Stomach smooth muscle (tissue), 2 donors: ENCODE measurements around the gene PTGR3.

Experiments
- H3K27ac ChIP-seq: one replicate; pipeline ENCODE4 v1.7.0; 2013; ENCODE audit warnings: mild to moderate bottlenecking, low read length, inconsistent platforms
- H3K27me3 ChIP-seq, 2 donors: one replicate each; pipeline ENCODE4 v1.7.0; 2013; ENCODE audit warnings: low read length in 2 of 2; ENCODE audit not compliant: insufficient read depth in 2 of 2, control insufficient read depth in 1 of 2
- H3K36me3 ChIP-seq, 2 donors: one replicate each; pipeline ENCODE4 v1.7.0; 2013; ENCODE audit warnings: low read length in 2 of 2; ENCODE audit not compliant: control insufficient read depth in 2 of 2, insufficient read depth in 2 of 2
- H3K4me1 ChIP-seq: one replicate; pipeline ENCODE4 v1.7.0; 2013; ENCODE audit warnings: low read length; ENCODE audit not compliant: control insufficient read depth, insufficient read depth
- H3K4me3 ChIP-seq, 2 donors: one replicate each; pipeline ENCODE4 v1.7.0; 2013; ENCODE audit warnings: low read length in 2 of 2
- H3K9ac ChIP-seq, 2 donors: one replicate each; pipeline ENCODE4 v1.7.0; 2013; ENCODE audit warnings: low read length in 2 of 2, mild to moderate bottlenecking in 1 of 2
- H3K9me3 ChIP-seq, 2 donors: one replicate each; pipeline ENCODE4 v1.7.0; 2013; ENCODE audit warnings: low read length in 2 of 2; ENCODE audit not compliant: control insufficient read depth in 2 of 2
- donor health status: healthy.
- donor health status: Pancreatic carcinoma.

Gene PTGR3

DNA sequence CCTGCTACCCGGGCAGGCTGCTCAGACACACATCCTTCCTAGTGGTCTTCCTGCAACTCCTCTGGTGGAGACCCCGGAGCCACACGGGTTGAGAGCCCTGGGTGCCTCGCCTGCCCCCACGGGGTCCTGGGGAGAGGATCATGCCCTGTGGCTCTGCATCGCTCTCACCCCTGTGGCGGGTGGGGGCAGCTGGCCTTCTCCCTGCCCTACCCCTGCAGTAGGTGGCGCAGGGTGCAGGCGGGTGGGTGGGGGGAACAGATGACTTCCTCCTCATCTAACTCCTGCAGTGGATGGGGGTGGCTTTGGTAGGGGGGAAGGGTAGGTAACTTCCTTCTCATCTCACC lies 40.2 kb upstream of the PTGR3 start:
- H3K27me3 ChIP-seq = no peaks in the 10 kb centered on the region
- H3K4me3 ChIP-seq = peak overlapping the region in 1 of 2 donors; percentile 71
- H3K36me3 ChIP-seq = no peaks in the 10 kb centered on the region
- H3K9me3 ChIP-seq = no peaks in the 10 kb centered on the region
- H3K4me1 ChIP-seq = peaks cover 48% of the 10 kb centered on the region
- peak overlapping the region; percentile 75 for H3K27ac ChIP-seq
- H3K9ac ChIP-seq = no peak overlapping the region

DNA sequence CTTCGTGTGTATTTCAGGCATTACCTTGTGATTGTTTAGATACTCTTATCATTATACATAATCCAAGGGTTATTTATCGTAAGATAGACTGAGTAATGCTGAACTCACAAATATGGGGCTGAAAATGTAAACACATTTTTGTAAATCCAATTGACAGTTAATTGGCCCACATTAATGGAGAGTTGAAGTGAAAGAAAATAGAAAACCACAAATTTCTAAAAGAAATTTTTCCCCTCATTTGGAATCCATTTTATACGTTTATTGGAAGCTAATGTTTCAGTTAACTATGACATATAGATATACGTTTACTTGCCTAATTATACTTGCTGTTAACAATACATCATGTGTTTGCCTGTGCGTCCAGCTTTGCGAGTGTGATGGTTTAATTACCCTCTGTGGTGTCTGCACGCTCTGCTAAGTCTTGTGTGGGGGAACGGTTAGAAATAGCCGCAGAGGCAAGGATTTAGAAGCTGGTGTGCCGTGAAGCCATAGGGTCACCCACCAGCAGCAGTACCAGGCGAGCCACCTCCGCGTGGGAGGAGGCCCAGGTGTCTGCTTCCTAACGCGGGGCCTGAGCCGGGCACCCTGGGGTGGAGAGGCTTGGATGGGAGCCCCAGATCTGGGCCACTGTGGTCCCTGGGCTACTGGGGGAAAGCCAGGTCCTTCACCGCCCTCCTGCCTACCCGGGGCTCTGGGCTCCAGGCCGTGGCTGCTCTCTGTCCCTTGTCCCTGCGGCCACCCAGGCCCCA lies 39.7 kb upstream of the PTGR3 start:
- Histone ChIP-seq H3K27me3 (no peaks in the 10 kb centered on the region), H3K4me3 (peak overlapping the region; percentile 71 to 75), H3K27ac (peak overlapping the region; percentile 75), H3K9ac (peak overlapping the region; percentile 7 to 70), H3K4me1 (peaks cover 48% of the 10 kb centered on the region), H3K36me3 (no peaks in the 10 kb centered on the region), H3K9me3 (no peaks in the 10 kb centered on the region)

DNA sequence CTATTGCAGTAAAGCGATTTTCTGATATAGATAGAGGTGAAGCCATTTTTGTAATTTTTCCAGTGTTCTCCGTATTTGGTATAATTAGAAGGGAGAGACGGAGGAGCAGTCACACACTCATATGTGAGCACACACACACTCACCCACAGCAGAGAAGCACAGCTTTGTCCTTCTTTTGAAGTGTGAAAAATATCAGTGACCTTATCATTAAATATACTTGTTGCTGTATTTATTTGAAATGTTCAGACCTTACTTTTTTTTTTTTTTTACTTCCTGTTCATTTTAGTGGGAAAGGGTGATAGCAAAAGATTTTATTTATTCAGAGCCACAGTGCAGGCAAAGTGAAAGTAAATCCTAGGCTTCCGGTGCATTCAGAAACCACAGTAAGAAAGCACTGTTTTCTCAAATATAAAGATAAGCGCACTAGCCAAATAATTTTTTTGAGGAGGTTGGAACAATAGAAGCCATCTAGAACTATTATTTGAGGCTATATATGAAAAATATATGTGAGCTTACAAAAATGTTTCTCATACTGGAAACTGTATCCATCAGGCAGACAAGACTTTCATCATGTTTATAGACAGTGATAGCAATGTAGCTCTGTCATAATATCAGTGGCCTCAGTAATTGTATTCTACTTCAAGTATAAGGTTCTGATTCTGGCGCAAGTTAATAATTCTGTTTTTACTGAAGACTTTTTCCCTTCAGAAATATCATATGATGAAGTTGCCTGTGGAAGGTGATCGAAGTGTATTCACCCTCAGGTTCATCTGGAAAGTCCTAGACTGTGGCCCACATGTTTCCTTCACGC lies 38.9 kb upstream of the PTGR3 start:
- Histone ChIP-seq H3K4me3 (peak overlapping the region; percentile 71 to 75), H3K36me3 (no peaks in the 10 kb centered on the region), H3K9me3 (no peaks in the 10 kb centered on the region), H3K27ac (peak overlapping the region; percentile 75), H3K4me1 (peaks cover 44% of the 10 kb centered on the region), H3K27me3 (no peaks in the 10 kb centered on the region), H3K9ac (peak overlapping the region; percentile 70 to 71)

DNA sequence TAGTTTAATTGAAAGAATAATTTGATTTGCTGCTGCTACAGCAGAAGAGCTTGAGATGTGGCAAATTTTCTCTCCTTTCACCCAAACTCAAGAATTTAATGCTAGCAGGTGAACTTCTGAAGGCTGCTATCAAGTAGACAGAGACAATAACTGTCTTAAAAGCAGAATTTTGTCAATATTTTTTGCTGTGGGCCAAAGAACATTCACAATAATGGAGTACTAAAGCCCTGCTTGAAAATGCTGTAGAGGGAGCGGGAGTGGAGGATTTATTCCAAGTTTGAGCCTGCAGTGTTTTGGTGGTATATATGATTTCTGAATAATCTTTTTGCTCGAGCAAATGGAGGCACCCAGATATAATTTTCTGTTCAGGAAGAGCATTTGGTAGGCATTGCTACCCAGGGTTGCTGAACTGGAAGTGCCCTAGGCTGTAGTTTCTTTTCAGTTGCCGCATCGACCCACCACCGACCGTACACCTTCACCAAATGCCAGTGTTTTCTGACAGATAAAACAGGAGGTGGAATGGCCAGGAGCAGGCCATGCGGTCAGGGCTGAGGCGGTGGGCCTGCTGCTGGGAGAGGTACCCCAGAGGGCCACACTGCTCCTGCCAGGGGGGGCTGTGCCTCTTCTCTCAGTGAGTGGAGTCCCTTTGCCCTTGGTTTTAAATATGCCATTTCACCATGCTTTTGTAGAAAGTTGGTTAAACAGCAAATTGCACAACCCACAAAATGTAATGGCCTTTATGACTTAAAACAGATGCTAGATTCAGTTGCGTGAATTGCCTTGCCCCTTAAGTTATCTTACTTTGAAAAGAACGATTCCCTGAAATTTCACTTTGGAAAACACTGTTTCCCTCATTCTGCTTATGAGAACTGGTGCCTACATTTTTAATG lies 38.0 kb upstream of the PTGR3 start:
- Histone ChIP-seq H3K9me3 (no peaks in the 10 kb centered on the region), H3K4me1 (peaks cover 46% of the 10 kb centered on the region), H3K27me3 (no peaks in the 10 kb centered on the region), H3K9ac (peak overlapping the region; percentile 70 to 71), H3K4me3 (peak overlapping the region; percentile 71 to 75), H3K27ac (peak overlapping the region; percentile 75), H3K36me3 (no peaks in the 10 kb centered on the region)

DNA sequence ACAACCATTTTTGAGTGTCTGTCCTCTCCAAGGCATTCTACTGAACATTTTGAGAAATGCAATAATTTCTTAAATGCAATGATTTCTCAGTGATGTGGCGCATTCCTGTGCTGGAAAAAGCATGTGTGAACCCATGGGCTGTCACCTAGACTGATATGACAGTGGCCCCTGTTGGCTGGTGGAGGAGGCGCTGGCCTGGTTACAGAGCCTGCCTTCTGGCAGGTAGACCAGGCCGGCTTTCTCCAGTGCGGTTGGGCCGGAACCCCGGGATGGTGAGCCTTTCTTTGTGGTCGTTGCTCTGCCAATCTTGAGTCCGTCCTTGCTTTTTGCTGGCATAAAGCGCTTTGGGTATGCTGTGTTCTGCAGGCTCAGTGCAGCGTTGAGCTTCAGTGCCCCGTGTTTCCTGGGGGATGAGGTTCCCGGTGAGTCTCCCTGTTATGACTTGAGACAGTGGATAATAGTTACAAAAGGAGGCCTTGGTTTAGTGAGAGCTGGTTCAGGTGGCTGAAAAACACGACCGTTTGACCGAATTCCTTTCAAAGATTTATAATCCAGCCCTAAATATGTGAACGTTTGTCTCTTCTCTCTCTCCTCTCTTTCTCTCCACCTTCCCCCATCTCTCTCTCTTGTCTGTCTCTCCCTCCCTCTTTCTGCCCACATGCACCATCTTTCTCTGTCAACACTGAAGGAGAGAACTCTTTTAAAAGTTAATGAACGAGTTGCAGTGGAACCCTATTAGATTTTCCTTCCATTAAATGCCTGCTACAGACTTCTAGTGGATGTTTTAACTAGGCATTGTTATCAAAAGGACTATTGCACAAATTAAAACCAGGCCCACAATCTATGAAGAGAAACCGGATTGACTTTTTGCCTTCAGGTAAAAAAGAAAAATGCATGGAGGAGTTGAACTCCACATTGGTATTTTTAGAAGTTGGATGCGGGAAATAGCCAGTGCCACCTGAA lies 35.7 kb upstream of the PTGR3 start:
- no peaks in the 10 kb centered on the region for H3K36me3 ChIP-seq
- no peak overlapping the region for H3K9ac ChIP-seq
- H3K27ac ChIP-seq = no peak overlapping the region
- no peaks in the 10 kb centered on the region for H3K9me3 ChIP-seq
- no peak overlapping the region for H3K4me3 ChIP-seq
- H3K4me1 ChIP-seq = peaks cover 45% of the 10 kb centered on the region
- no peaks in the 10 kb centered on the region for H3K27me3 ChIP-seq

DNA sequence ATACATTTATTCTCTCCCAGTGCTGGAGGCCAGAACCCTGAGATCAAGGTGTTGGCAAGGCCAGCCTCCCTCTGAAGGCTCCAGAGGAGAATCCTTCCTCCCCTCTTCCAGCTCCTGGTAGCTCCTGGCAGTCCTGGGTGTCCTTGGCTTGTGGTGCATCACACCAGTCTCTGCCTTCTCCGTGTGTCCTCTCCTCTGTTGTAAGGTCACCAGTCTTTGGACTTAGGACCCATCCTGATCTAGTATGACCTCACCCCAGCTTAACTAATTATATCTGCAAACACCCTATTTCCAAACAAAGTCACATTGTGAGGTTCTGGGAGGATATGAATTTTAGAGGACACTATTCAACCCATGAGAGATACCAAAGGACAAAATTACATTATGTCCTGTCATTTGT lies 32.8 kb upstream of the PTGR3 start:
- H3K4me1 ChIP-seq = peaks cover 39% of the 10 kb centered on the region
- no peak overlapping the region for H3K27ac ChIP-seq
- no peaks in the 10 kb centered on the region for H3K9me3 ChIP-seq
- no peak overlapping the region for H3K4me3 ChIP-seq
- peaks cover 0 to 2% of the 10 kb centered on the region in 2 donors for H3K36me3 ChIP-seq
- no peak overlapping the region for H3K9ac ChIP-seq
- no peaks in the 10 kb centered on the region for H3K27me3 ChIP-seq

DNA sequence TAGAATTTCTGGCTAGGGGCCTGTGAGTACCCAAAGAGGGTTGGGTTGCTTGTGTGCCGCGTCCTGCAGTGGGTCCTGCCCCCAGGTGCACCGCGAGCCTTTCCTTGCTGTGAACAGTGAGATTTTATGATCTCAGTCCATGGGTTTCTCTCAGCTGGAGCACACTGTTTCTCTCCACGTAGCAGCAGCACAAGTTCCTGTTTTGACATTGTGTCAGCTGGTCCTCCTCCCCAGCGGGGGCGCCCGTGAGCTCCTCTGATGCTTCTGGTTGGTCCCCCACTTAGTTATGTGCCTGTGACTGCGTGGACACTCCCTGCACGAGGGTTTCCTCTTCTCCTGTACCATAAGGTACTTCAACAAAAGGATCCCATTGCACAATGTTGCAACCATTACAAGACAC lies 31.5 kb upstream of the PTGR3 start:
- no peak overlapping the region for H3K4me3 ChIP-seq
- H3K27me3 ChIP-seq = no peaks in the 10 kb centered on the region
- peaks cover under 1 to 2% of the 10 kb centered on the region in 2 donors for H3K36me3 ChIP-seq
- H3K4me1 ChIP-seq = peaks cover 32% of the 10 kb centered on the region
- H3K9ac ChIP-seq = no peak overlapping the region
- no peak overlapping the region for H3K27ac ChIP-seq
- no peaks in the 10 kb centered on the region for H3K9me3 ChIP-seq

DNA sequence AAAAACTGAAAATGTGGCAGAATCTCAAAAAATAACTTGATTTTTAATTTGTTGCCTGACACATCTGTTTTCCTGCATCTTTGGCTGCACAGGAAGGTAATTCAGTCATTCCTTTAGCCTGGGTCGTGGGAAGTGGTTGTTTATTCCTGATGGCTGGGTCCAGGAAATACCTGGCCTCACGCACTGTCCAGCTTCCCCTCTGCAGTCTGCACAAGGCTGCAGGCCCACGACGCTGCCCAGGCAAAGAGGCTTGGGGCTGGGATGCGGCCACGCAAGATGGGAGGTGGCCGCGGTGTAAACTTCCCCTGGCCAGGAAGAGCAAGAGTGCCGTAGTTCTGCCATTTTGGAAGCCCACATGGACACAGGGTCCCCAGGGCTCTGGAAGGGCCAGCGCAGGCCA lies 29.8 kb upstream of the PTGR3 start:
- Histone ChIP-seq H3K4me1 (peaks cover 19% of the 10 kb centered on the region), H3K4me3 (no peak overlapping the region), H3K9ac (no peak overlapping the region), H3K36me3 (peaks cover 4 to 6% of the 10 kb centered on the region in 2 donors), H3K27me3 (no peaks in the 10 kb centered on the region), H3K9me3 (no peaks in the 10 kb centered on the region), H3K27ac (no peak overlapping the region)

DNA sequence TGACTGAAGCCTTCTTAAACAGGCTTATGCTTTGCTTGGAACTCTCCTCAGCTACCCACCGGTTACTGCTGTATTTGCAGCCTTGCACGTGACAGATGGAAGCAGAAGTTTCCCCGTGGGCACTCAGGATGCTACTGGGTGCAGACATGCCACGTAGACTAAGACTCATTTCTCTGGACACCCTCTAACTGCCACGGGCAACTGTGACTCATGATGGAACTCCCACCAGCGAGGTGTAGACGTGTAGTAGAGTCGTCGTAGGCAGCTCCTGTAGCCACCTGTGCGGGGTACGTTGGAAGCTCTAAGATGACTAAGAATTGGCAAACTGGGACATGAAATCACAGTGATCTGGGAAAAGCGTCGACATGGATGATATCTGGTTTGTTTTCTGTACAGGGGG lies 29.2 kb upstream of the PTGR3 start:
- H3K27me3 ChIP-seq = no peaks in the 10 kb centered on the region
- H3K9me3 ChIP-seq = no peaks in the 10 kb centered on the region
- H3K4me3 ChIP-seq = no peak overlapping the region
- H3K36me3 ChIP-seq = peaks cover 4 to 6% of the 10 kb centered on the region in 2 donors
- no peak overlapping the region for H3K9ac ChIP-seq
- no peak overlapping the region for H3K27ac ChIP-seq
- H3K4me1 ChIP-seq = peaks cover 26% of the 10 kb centered on the region

DNA sequence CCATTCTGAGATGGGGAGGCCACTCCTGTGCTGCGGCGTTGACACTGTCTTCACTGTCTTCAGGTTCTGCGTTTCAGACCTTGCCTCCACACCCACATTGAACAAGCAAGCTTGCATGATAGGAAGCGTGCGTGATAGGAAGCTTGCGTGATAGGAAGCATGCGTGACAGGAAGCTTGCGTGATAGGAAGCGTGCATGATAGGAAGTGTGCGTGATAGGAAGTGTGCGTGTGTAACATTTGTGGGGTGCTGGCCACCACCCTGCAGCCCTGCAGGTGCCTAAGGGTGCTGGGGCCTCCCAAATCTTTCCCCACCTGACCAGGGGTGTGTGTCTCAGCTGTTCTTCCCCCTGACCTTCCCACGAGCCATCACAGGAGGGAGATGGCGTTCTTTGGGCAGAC lies 27.0 kb upstream of the PTGR3 start:
- H3K9ac ChIP-seq = no peak overlapping the region
- no peaks in the 10 kb centered on the region for H3K9me3 ChIP-seq
- H3K4me3 ChIP-seq = no peak overlapping the region
- no peaks in the 10 kb centered on the region for H3K27me3 ChIP-seq
- H3K4me1 ChIP-seq = peaks cover 28% of the 10 kb centered on the region
- no peak overlapping the region for H3K27ac ChIP-seq
- H3K36me3 ChIP-seq = peaks cover 4 to 6% of the 10 kb centered on the region in 2 donors
